IPS-18a (cell line): ENCODE data around the gene FBXO34.

Experiments
- H3K27ac ChIP-seq: one replicate; pipeline ENCODE4 v1.5.1; 2013; ENCODE audit warnings: low read length
- H3K27me3 ChIP-seq: one replicate; pipeline ENCODE4 v1.6.1; 2013; ENCODE audit warnings: mild to moderate bottlenecking, low read length; ENCODE audit not compliant: control insufficient read depth, insufficient read depth
- H3K36me3 ChIP-seq: one replicate; pipeline ENCODE4 v1.6.1; 2013; ENCODE audit warnings: low read depth, low read length; ENCODE audit not compliant: control insufficient read depth
- H3K4me1 ChIP-seq: one replicate; pipeline ENCODE4 v1.6.1; 2013; ENCODE audit warnings: low read depth, low read length; ENCODE audit not compliant: control insufficient read depth
- H3K4me3 ChIP-seq: one replicate; pipeline ENCODE4 v1.5.1; 2013; ENCODE audit warnings: low read length
- H3K9ac ChIP-seq: one replicate; pipeline ENCODE4 v1.6.1; 2013; ENCODE audit warnings: mild to moderate bottlenecking, low read length, moderate library complexity
- H3K9me3 ChIP-seq: one replicate; pipeline ENCODE4 v1.6.1; 2013; ENCODE audit warnings: low read depth, low read length; ENCODE audit not compliant: control insufficient read depth

FBXO34 gene

GRCh38 chr14:55353686-55354467 lies 82.7 kb downstream of the FBXO34 start:
- Histone ChIP-seq H3K4me3 (no peak overlapping the region), H3K36me3 (peaks cover 20% of the 10 kb centered on the region), H3K4me1 (no peaks in the 10 kb centered on the region), H3K27me3 (no peaks in the 10 kb centered on the region), H3K9ac (no peak overlapping the region), H3K27ac (no peak overlapping the region), H3K9me3 (no peaks in the 10 kb centered on the region)

- Histone ChIP-seq H3K27me3 (no peaks in the 10 kb centered on the region), H3K4me3 (no peak overlapping the region), H3K27ac (no peak overlapping the region), H3K4me1 (no peaks in the 10 kb centered on the region), H3K36me3 (peaks cover 20% of the 10 kb centered on the region), H3K9me3 (no peaks in the 10 kb centered on the region), H3K9ac (no peak overlapping the region)
Measured at GRCh38 chr14:55354500-55354899, 83.3 kb downstream of the FBXO34 start.

- no peaks in the 10 kb centered on the region for H3K4me1 ChIP-seq
- H3K27me3 ChIP-seq, result no peaks in the 10 kb centered on the region
- H3K4me3 ChIP-seq, result no peak overlapping the region
- H3K9ac ChIP-seq, result no peak overlapping the region
- H3K9me3 ChIP-seq, result no peaks in the 10 kb centered on the region
- no peak overlapping the region for H3K27ac ChIP-seq
- peaks cover 13% of the 10 kb centered on the region for H3K36me3 ChIP-seq
Measured at GRCh38 chr14:55355922-55356321, 84.7 kb downstream of the FBXO34 start.

- Histone ChIP-seq H3K9ac (no peak overlapping the region), H3K4me1 (no peaks in the 10 kb centered on the region), H3K36me3 (peaks cover 7% of the 10 kb centered on the region), H3K9me3 (no peaks in the 10 kb centered on the region), H3K27ac (no peak overlapping the region), H3K4me3 (no peak overlapping the region), H3K27me3 (no peaks in the 10 kb centered on the region)
Measured at GRCh38 chr14:55356913-55357312, 85.7 kb downstream of the FBXO34 start.

GRCh38 chr14:55359307-55359706 lies 88.1 kb downstream of the FBXO34 start:
- no peaks in the 10 kb centered on the region for H3K27me3 ChIP-seq
- H3K9ac ChIP-seq, result no peak overlapping the region
- H3K36me3 ChIP-seq, result peaks cover 2% of the 10 kb centered on the region
- no peak overlapping the region for H3K27ac ChIP-seq
- no peaks in the 10 kb centered on the region for H3K9me3 ChIP-seq
- H3K4me3 ChIP-seq, result no peak overlapping the region
- H3K4me1 ChIP-seq, result no peaks in the 10 kb centered on the region

- H3K9me3 ChIP-seq, result no peaks in the 10 kb centered on the region
- no peak overlapping the region for H3K4me3 ChIP-seq
- no peaks in the 10 kb centered on the region for H3K4me1 ChIP-seq
- no peaks in the 10 kb centered on the region for H3K27me3 ChIP-seq
- no peak overlapping the region for H3K9ac ChIP-seq
- H3K27ac ChIP-seq, result no peak overlapping the region
- H3K36me3 ChIP-seq, result peaks cover 5% of the 10 kb centered on the region
Measured at GRCh38 chr14:55361190-55361589, 90.0 kb downstream of the FBXO34 start.

- no peaks in the 10 kb centered on the region for H3K9me3 ChIP-seq
- H3K36me3 ChIP-seq, result peaks cover 19% of the 10 kb centered on the region
- no peak overlapping the region for H3K4me3 ChIP-seq
- no peaks in the 10 kb centered on the region for H3K27me3 ChIP-seq
- H3K9ac ChIP-seq, result no peak overlapping the region
- no peaks in the 10 kb centered on the region for H3K4me1 ChIP-seq
- no peak overlapping the region for H3K27ac ChIP-seq
Measured at GRCh38 chr14:55366271-55366670, 95.0 kb downstream of the FBXO34 start.

- no peaks in the 10 kb centered on the region for H3K27me3 ChIP-seq
- H3K36me3 ChIP-seq, result peaks cover 16% of the 10 kb centered on the region
- H3K4me3 ChIP-seq, result no peak overlapping the region
- H3K9ac ChIP-seq, result no peak overlapping the region
- H3K4me1 ChIP-seq, result no peaks in the 10 kb centered on the region
- H3K9me3 ChIP-seq, result no peaks in the 10 kb centered on the region
- H3K27ac ChIP-seq, result no peak overlapping the region
Measured at GRCh38 chr14:55370883-55371455, 99.7 kb downstream of the FBXO34 start.

GRCh38 chr14:55372423-55372822 lies 101.2 kb downstream of the FBXO34 start:
- H3K9ac ChIP-seq, result no peak overlapping the region
- no peak overlapping the region for H3K27ac ChIP-seq
- no peaks in the 10 kb centered on the region for H3K27me3 ChIP-seq
- no peaks in the 10 kb centered on the region for H3K9me3 ChIP-seq
- H3K4me1 ChIP-seq, result no peaks in the 10 kb centered on the region
- H3K36me3 ChIP-seq, result peaks cover 25% of the 10 kb centered on the region
- H3K4me3 ChIP-seq, result no peak overlapping the region

GRCh38 chr14:55372825-55373224 lies 101.6 kb downstream of the FBXO34 start:
- Histone ChIP-seq H3K36me3 (peaks cover 25% of the 10 kb centered on the region), H3K27ac (no peak overlapping the region), H3K27me3 (no peaks in the 10 kb centered on the region)

GRCh38 chr14:55373784-55374705 lies 102.8 kb downstream of the FBXO34 start:
- H3K9me3 ChIP-seq, result no peaks in the 10 kb centered on the region
- H3K27ac ChIP-seq, result no peak overlapping the region
- no peak overlapping the region for H3K9ac ChIP-seq
- H3K36me3 ChIP-seq, result peaks cover 26% of the 10 kb centered on the region
- H3K27me3 ChIP-seq, result no peaks in the 10 kb centered on the region
- H3K4me3 ChIP-seq, result no peak overlapping the region
- H3K4me1 ChIP-seq, result no peaks in the 10 kb centered on the region

More at GRCh38 chr14:55372825-55373224, 101.6 kb downstream of the FBXO34 start:
- Histone ChIP-seq H3K4me3 (no peak overlapping the region), H3K9ac (no peak overlapping the region), H3K9me3 (no peaks in the 10 kb centered on the region), H3K4me1 (no peaks in the 10 kb centered on the region)
